HEK293 (cell line): ENCODE results near the gene FAM180A.

Experiments used
- CTCF ChIA-PET: fragments of 350-600 bp; formaldehyde crosslinking; extraction: SDS; loops from one replicate; lab custom pipeline; 2021; ENCODE audit warnings: antibody characterized with exemption; lab: Yijun Ruan, JAX
- POLR2A ChIA-PET: fragments of 300-600 bp; formaldehyde crosslinking; extraction: SDS; loops from one replicate; lab custom pipeline; 2020; ENCODE audit warnings: antibody characterized with exemption, inconsistent platforms; lab: Yijun Ruan, JAX
- H3K27ac ChIP-seq: fragments of 200-500 bp; sonication (Bioruptor generic); 2 replicates; pipeline ENCODE4 v1.5.1; 2014; ENCODE audit warnings: low read depth, low read length, control low read depth, inconsistent platforms; ENCODE audit errors: extremely low read depth
- H3K36me3 ChIP-seq, 2 experiments: fragments of 200-500 bp in 1 of 2; sonication (Bioruptor generic) in 1 of 2; 1 replicate in 1 of 2; 2 replicates in 1 of 2; pipeline ENCODE4 v1.5.1; 2014 to 2017; ENCODE audit warnings: inconsistent platforms in 2 of 2, low read length in 2 of 2; ENCODE audit not compliant: control insufficient read depth in 2 of 2, insufficient read depth in 1 of 2
- H3K4me1 ChIP-seq: fragments of 200-500 bp; sonication (Bioruptor generic); 2 replicates; pipeline ENCODE4 v1.5.1; 2014; ENCODE audit warnings: mild to moderate bottlenecking, low read length, inconsistent platforms; ENCODE audit not compliant: control insufficient read depth, insufficient read depth
- H3K4me3 ChIP-seq: 2 replicates; pipeline ENCODE4 v1.5.1; 2011; ENCODE audit warnings: low read depth, mild to moderate bottlenecking, control low read depth, low read length, moderate library complexity
- H3K9me3 ChIP-seq: fragments of 200-500 bp; sonication (Bioruptor generic); 2 replicates; pipeline ENCODE4 v1.5.1; 2014; ENCODE audit warnings: low read depth, low read length, inconsistent platforms; ENCODE audit not compliant: control insufficient read depth, insufficient read depth
- ELK4 ChIP-seq: IDR thresholded peaks from 2 replicates; pipeline ENCODE4 v1.6.1; 2011; ENCODE audit warnings: mild to moderate bottlenecking, low read depth, low read length, borderline replicate concordance
- FEZF1 ChIP-seq: fragments of 450-650 bp; formaldehyde crosslinking; IDR thresholded peaks from 2 replicates; pipeline ENCODE4 v1.5.1; 2016; ENCODE audit warnings: missing biosample characterization, missing genetic modification characterization
- HOXD13 ChIP-seq: sonication (generic); formaldehyde crosslinking; IDR thresholded peaks from 2 replicates; pipeline ENCODE4 v1.8.0; 2022; ENCODE audit warnings: missing genetic modification reagents, borderline replicate concordance
- KLF10 ChIP-seq: fragments of 450-650 bp; IDR thresholded peaks from 2 replicates; pipeline ENCODE4 v1.5.1; 2018; ENCODE audit warnings: missing biosample characterization, mild to moderate bottlenecking, missing genetic modification characterization
- KLF9 ChIP-seq: fragments of 450-650 bp; formaldehyde crosslinking; IDR thresholded peaks from 2 replicates; pipeline ENCODE4 v1.5.1; 2016; ENCODE audit warnings: missing biosample characterization, missing genetic modification characterization, low read depth
- PRDM1 ChIP-seq: fragments of 450-650 bp; formaldehyde crosslinking; IDR thresholded peaks from 2 replicates; pipeline ENCODE4; 2016; ENCODE audit warnings: missing biosample characterization, missing genetic modification characterization
- PRDM4 ChIP-seq: fragments of 450-650 bp; formaldehyde crosslinking; IDR thresholded peaks from 2 replicates; pipeline ENCODE4 v1.5.1; 2017; ENCODE audit warnings: missing biosample characterization, missing genetic modification characterization
- SALL2 ChIP-seq: fragments of 450-650 bp; formaldehyde crosslinking; IDR thresholded peaks from 2 replicates; pipeline ENCODE4 v1.5.0; 2017; ENCODE audit warnings: missing biosample characterization, mild to moderate bottlenecking, missing genetic modification characterization, borderline replicate concordance
- SCRT1 ChIP-seq: fragments of 450-650 bp; formaldehyde crosslinking; IDR thresholded peaks from 2 replicates; pipeline ENCODE4 v1.5.1; 2016; ENCODE audit warnings: missing biosample characterization, missing genetic modification characterization, borderline replicate concordance
- ZBTB10 ChIP-seq: fragments of 450-650 bp; formaldehyde crosslinking; IDR thresholded peaks from 2 replicates; pipeline ENCODE4 v1.5.1; 2016; ENCODE audit warnings: missing biosample characterization, missing genetic modification characterization
- ZFP69B ChIP-seq: fragments of 450-650 bp; formaldehyde crosslinking; IDR thresholded peaks from 2 replicates; pipeline ENCODE4 v1.5.1; 2016; ENCODE audit warnings: missing biosample characterization, missing genetic modification characterization
- ZNF140 ChIP-seq: fragments of 450-650 bp; formaldehyde crosslinking; IDR thresholded peaks from 2 replicates; pipeline ENCODE4 v1.5.1; 2016; ENCODE audit warnings: missing biosample characterization, missing genetic modification characterization
- ZNF169 ChIP-seq: fragments of 450-650 bp; formaldehyde crosslinking; IDR thresholded peaks from 2 replicates; pipeline ENCODE4 v1.5.1; 2016; ENCODE audit warnings: missing biosample characterization, missing genetic modification characterization
- ZNF174 ChIP-seq: fragments of 450-650 bp; formaldehyde crosslinking; IDR thresholded peaks from 2 replicates; pipeline ENCODE4 v1.5.0; 2017; ENCODE audit warnings: missing biosample characterization, mild to moderate bottlenecking, missing genetic modification characterization
- ZNF248 ChIP-seq: fragments of 450-650 bp; formaldehyde crosslinking; IDR thresholded peaks from 2 replicates; pipeline ENCODE4 v1.5.1; 2017; ENCODE audit warnings: missing biosample characterization, missing genetic modification characterization
- ZNF292 ChIP-seq: fragments of 450-650 bp; formaldehyde crosslinking; IDR thresholded peaks from 2 replicates; pipeline ENCODE4 v1.5.1; 2016; ENCODE audit warnings: low read depth, missing biosample characterization, missing genetic modification characterization, borderline replicate concordance
- ZNF501 ChIP-seq: fragments of 450-650 bp; formaldehyde crosslinking; IDR thresholded peaks from 2 replicates; pipeline ENCODE4 v1.5.1; 2016; ENCODE audit warnings: missing biosample characterization, missing genetic modification characterization
- ZNF513 ChIP-seq: fragments of 450-650 bp; IDR thresholded peaks from 2 replicates; pipeline ENCODE4 v1.5.1; 2018; ENCODE audit warnings: missing biosample characterization, missing genetic modification characterization
- ZNF521 ChIP-seq: fragments of 450-650 bp; formaldehyde crosslinking; IDR thresholded peaks from 2 replicates; pipeline ENCODE4 v1.5.1; 2017; ENCODE audit warnings: missing biosample characterization, mild to moderate bottlenecking, missing genetic modification characterization
- ZNF670 ChIP-seq: fragments of 450-650 bp; formaldehyde crosslinking; IDR thresholded peaks from 2 replicates; pipeline ENCODE4 v1.5.1; 2016; ENCODE audit warnings: missing biosample characterization, missing genetic modification characterization, low read depth
- ZNF707 ChIP-seq: fragments of 450-650 bp; formaldehyde crosslinking; IDR thresholded peaks from 2 replicates; pipeline ENCODE4 v1.5.1; 2016; ENCODE audit warnings: missing biosample characterization, missing genetic modification characterization
- ZXDB ChIP-seq: fragments of 450-650 bp; formaldehyde crosslinking; IDR thresholded peaks from 2 replicates; pipeline ENCODE4 v1.5.1; 2016; ENCODE audit warnings: missing biosample characterization, missing genetic modification characterization
- TF ChIP-seq, protein P1 (sequence below): fragments of 450-650 bp; formaldehyde crosslinking; IDR thresholded peaks from 2 replicates; pipeline ENCODE4 v1.5.0; 2017; ENCODE audit warnings: missing biosample characterization, missing genetic modification characterization, borderline replicate concordance

The FAM180A gene

GRCh38 chr7:135791543-135792362 lies 43.1 kb upstream of the FAM180A start (continued):
- TF ChIP-seq ZNF521 (tag by site-specific recombination) (no peak), ZNF248 (tag by site-specific recombination) (no peak), ZFP69B (tag by site-specific recombination) (no peak), KLF10 (tag by site-specific recombination) (no peak), ZNF501 (no peak), KLF9 (no peak), ZNF670 (no peak)
- TF ChIP-seq, all 188 proteins: peak for 0

- H3K4me1 ChIP-seq, result no peaks in the 10 kb centered on the region
- H3K36me3 ChIP-seq, result no peaks in the 10 kb centered on the region
- no peak overlapping the region for H3K27ac ChIP-seq
- ChIA-PET POLR2A (no interaction called here), CTCF (interaction anchor here (4.3 kb wide), 1 partner anchor 10 kb away, joined by 21 read pairs; no protein-coding TSS in a partner anchor)
- TF ChIP-seq ZNF169 (tag by site-specific recombination) (no peak), ZNF707 (no peak), SCRT1 (tag by site-specific recombination) (no peak), FEZF1 (no peak)
- no peaks in the 10 kb centered on the region for H3K9me3 ChIP-seq
- no peak overlapping the region for H3K4me3 ChIP-seq
Observed at GRCh38 chr7:135790371-135790977, 41.9 kb upstream of the FAM180A start.

DNA sequence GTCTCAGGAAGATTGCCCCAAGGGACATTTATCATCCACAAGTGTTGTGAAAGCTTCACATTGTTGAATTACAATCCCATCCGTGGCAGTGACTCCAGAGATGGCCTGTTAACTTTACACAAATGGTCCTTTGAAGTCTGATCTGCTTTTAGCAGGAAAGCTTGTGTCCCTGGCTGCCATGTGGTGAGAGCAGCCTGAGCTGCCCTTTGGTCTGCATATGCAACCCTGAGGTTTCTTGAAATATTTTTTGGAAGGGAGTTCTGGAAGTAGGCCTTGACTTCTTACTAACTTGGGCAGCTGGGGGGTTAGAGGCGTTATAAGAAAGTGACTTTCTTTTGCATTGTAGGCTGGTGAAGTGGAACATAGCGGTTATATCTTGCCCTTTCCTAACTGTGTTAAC lies 41.3 kb upstream of the FAM180A start:
- no peaks in the 10 kb centered on the region for H3K36me3 ChIP-seq
- no peak overlapping the region for H3K27ac ChIP-seq
- TF ChIP-seq ZNF513 (tag by site-specific recombination), result no peak
- no peak for TF ChIP-seq PRDM4 (tag by site-specific recombination)
- no peak for TF ChIP-seq ZNF292 (tag by site-specific recombination)
- no peak for TF ChIP-seq ZNF174 (tag by site-specific recombination)
- TF ChIP-seq, protein P1, sequence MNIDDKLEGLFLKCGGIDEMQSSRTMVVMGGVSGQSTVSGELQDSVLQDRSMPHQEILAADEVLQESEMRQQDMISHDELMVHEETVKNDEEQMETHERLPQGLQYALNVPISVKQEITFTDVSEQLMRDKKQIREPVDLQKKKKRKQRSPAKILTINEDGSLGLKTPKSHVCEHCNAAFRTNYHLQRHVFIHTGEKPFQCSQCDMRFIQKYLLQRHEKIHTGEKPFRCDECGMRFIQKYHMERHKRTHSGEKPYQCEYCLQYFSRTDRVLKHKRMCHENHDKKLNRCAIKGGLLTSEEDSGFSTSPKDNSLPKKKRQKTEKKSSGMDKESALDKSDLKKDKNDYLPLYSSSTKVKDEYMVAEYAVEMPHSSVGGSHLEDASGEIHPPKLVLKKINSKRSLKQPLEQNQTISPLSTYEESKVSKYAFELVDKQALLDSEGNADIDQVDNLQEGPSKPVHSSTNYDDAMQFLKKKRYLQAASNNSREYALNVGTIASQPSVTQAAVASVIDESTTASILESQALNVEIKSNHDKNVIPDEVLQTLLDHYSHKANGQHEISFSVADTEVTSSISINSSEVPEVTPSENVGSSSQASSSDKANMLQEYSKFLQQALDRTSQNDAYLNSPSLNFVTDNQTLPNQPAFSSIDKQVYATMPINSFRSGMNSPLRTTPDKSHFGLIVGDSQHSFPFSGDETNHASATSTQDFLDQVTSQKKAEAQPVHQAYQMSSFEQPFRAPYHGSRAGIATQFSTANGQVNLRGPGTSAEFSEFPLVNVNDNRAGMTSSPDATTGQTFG (tag by site-specific recombination), result no peak
- no peak for TF ChIP-seq ZBTB10 (tag by site-specific recombination)
- TF ChIP-seq SALL2, result no peak
- no peak for TF ChIP-seq ZNF140 (tag by site-specific recombination)
- TF ChIP-seq PRDM1 (tag by site-specific recombination), result no peak
- no peak for TF ChIP-seq HOXD13 (CRISPR knock-in tag)
- no peak for TF ChIP-seq ZXDB (tag by site-specific recombination)
- no peak for TF ChIP-seq ELK4

More for the DNA sequence above, 41.3 kb upstream of the FAM180A start:
- Histone ChIP-seq H3K4me3 (no peak overlapping the region), H3K4me1 (no peaks in the 10 kb centered on the region), H3K9me3 (no peaks in the 10 kb centered on the region)
- ChIA-PET CTCF (interaction anchor here (4.3 kb wide), 1 partner anchor 11 kb away, joined by 21 read pairs; no protein-coding TSS in a partner anchor), POLR2A (no interaction called here)
